OCI-LY3 (cell line): ENCODE data around the gene ESRRA.

ENCODE experiments used
- EZH2phosphoT487 ChIP-seq: fragments of 200-600 bp; shearing (Covaris generic); IDR thresholded peaks from 2 replicates; pipeline ENCODE4 v1.6.1; 2018; ENCODE audit warnings: antibody characterized with exemption, mixed run types, low read depth
- TF ChIP-seq, protein P1 (sequence below): fragments of 200-600, 300-600 bp; sonication (generic); IDR thresholded peaks from 2 replicates; pipeline ENCODE4 v1.5.1; 2014; ENCODE audit warnings: antibody characterized with exemption, low read length, low read depth

DNA sequence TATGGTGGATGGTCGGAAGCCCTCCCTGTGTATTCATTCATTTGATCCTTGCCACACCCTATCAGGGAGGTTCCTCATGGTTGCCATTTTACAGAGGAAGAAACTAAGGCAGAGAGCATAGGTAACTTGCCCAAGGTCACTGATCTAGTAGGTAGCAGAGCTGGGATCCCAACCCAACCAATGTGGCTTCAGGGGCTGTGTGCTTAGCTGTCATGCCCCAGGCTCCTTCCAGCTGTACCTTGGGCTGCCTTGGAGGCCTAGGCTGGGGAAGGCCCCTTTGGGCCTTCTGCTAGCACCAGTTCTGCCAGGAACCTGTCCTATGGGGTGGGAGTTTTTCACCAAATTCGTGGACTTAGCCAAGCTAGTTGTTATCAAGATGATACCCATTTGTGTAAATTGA lies 29.5 kb upstream of the ESRRA start:
- TF ChIP-seq, protein P1, sequence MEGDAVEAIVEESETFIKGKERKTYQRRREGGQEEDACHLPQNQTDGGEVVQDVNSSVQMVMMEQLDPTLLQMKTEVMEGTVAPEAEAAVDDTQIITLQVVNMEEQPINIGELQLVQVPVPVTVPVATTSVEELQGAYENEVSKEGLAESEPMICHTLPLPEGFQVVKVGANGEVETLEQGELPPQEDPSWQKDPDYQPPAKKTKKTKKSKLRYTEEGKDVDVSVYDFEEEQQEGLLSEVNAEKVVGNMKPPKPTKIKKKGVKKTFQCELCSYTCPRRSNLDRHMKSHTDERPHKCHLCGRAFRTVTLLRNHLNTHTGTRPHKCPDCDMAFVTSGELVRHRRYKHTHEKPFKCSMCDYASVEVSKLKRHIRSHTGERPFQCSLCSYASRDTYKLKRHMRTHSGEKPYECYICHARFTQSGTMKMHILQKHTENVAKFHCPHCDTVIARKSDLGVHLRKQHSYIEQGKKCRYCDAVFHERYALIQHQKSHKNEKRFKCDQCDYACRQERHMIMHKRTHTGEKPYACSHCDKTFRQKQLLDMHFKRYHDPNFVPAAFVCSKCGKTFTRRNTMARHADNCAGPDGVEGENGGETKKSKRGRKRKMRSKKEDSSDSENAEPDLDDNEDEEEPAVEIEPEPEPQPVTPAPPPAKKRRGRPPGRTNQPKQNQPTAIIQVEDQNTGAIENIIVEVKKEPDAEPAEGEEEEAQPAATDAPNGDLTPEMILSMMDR, result no peak
- TF ChIP-seq EZH2phosphoT487, result no peak
